Right atrium auricular region (tissue), 2 donors: ENCODE data around the gene ZNF341. TPM values are rescaled to one million over a fixed set of nuclear protein-coding genes. Genes with fewer than 3 reads are reported as not detected.
"Not testable (repeated sequence)": the region's sequence is repeated elsewhere in the genome, so short reads cannot be mapped to it uniquely, and the experiment has no call there.

ENCODE experiments used
- DNase-seq: peaks from one replicate; pipeline ENCODE4 v3.0.0-alpha.2; 2019; ENCODE audit warnings: low spot score
- H3K27ac ChIP-seq, 2 donors: fragments of 200-600 bp; sonication (generic); 1 replicate in 1 of 2; 2 replicates in 1 of 2; pipeline ENCODE4 v1.5.1; 2016 to 2019
- H3K27me3 ChIP-seq, 2 donors: fragments of 200-600 bp; sonication (generic); one replicate each; pipeline versions ENCODE4 v1.5.1 to v1.6.0; 2017 to 2019
- H3K36me3 ChIP-seq: fragments of 200-600 bp; sonication (generic); one replicate; pipeline ENCODE4 v1.5.1; 2016
- H3K4me1 ChIP-seq, 2 donors: fragments of 200-600 bp; sonication (generic); one replicate each; pipeline versions ENCODE4 v1.5.1 to v1.6.0; 2017 to 2019
- H3K4me3 ChIP-seq, 2 donors: fragments of 200-600 bp; sonication (generic); 1 replicate in 1 of 2; 2 replicates in 1 of 2; pipeline ENCODE4 v1.5.1; 2017 to 2019; ENCODE audit warnings: mild to moderate bottlenecking in 1 of 2, moderate library complexity in 1 of 2
- H3K9me3 ChIP-seq, 2 donors: fragments of 200-600 bp; sonication (generic); one replicate each; pipeline ENCODE4 v1.5.1; 2019
- CTCF ChIP-seq, 2 donors: fragments of 200-600 bp; sonication (generic); IDR thresholded peaks; one replicate each; pipeline ENCODE4 v1.5.1; 2019; ENCODE audit warnings: antibody characterized with exemption in 2 of 2
- total RNA-seq, 2 donors: library from RNA; depleted of rRNA; stranded (reverse); fragments of >200 nt; gene quantifications; one replicate each; pipeline ENCODE4 v1.1.0, GENCODE V29; 2016

ZNF341 gene
- total RNA-seq, 2 donors from 2014 or later, result 1.0 to 1.8 TPM

- no peak for TF ChIP-seq CTCF (IDR thresholded peaks at IDR 0.05)
- H3K27me3 ChIP-seq, result no peaks in the 10 kb centered on the region
- no peaks in the 10 kb centered on the region for H3K4me1 ChIP-seq
- peaks cover 0 to 7% of the 10 kb centered on the region in 2 donors for H3K9me3 ChIP-seq
- H3K36me3 ChIP-seq, result peaks cover 32% of the 10 kb centered on the region
- DNase-seq, result no peak
- H3K4me3 ChIP-seq, result no peak overlapping the region
- H3K27ac ChIP-seq, result no peak overlapping the region
These were observed 21.3 kb downstream of the ZNF341 start for GRCh38 chr20:33753143-33753542.

- Histone ChIP-seq H3K36me3 (peaks cover 32% of the 10 kb centered on the region), H3K27me3 (no peaks in the 10 kb centered on the region), H3K27ac (no peak overlapping the region), H3K4me1 (no peaks in the 10 kb centered on the region), H3K9me3 (peaks cover 0 to 7% of the 10 kb centered on the region in 2 donors), H3K4me3 (no peak overlapping the region)
- DNase-seq, result no peak
- TF ChIP-seq CTCF (IDR thresholded peaks at IDR 0.05), result no peak
These were observed 22.0 kb downstream of the ZNF341 start for GRCh38 chr20:33753763-33754162.

GRCh38 chr20:33755936-33756490 lies 24.2 kb downstream of the ZNF341 start:
- H3K36me3 ChIP-seq, result peaks cover 28% of the 10 kb centered on the region
- H3K27me3 ChIP-seq, H3K27ac ChIP-seq, DNase-seq, H3K4me1 ChIP-seq, H3K9me3 ChIP-seq, H3K4me3 ChIP-seq: not testable (repeated sequence)

- peaks cover 28% of the 10 kb centered on the region for H3K36me3 ChIP-seq
These were observed 25.2 kb downstream of the ZNF341 start for GRCh38 chr20:33757046-33757445.

GRCh38 chr20:33757458-33757857 lies 25.7 kb downstream of the ZNF341 start:
- no peak for TF ChIP-seq CTCF (IDR thresholded peaks at IDR 0.05)
- H3K36me3 ChIP-seq, result peaks cover 28% of the 10 kb centered on the region

More at GRCh38 chr20:33757046-33757445, 25.2 kb downstream of the ZNF341 start:
- Histone ChIP-seq H3K4me3 (no peak overlapping the region), H3K27me3 (no peaks in the 10 kb centered on the region), H3K9me3 (peaks cover 0 to 7% of the 10 kb centered on the region in 2 donors), H3K27ac (no peak overlapping the region), H3K4me1 (no peaks in the 10 kb centered on the region)
- no peak for DNase-seq
- no peak for TF ChIP-seq CTCF (IDR thresholded peaks at IDR 0.05)

GRCh38 chr20:33761698-33762250 lies 30.0 kb downstream of the ZNF341 start:
- Histone ChIP-seq H3K4me3 (no peak overlapping the region), H3K9me3 (peaks cover 0 to 7% of the 10 kb centered on the region in 2 donors), H3K27ac (no peak overlapping the region), H3K4me1 (no peaks in the 10 kb centered on the region), H3K36me3 (peaks cover 17% of the 10 kb centered on the region), H3K27me3 (no peaks in the 10 kb centered on the region)
- no peak for TF ChIP-seq CTCF (IDR thresholded peaks at IDR 0.05)
- DNase-seq, result no peak

More at GRCh38 chr20:33757458-33757857, 25.7 kb downstream of the ZNF341 start:
- DNase-seq, result no peak
- H3K4me1 ChIP-seq, result no peaks in the 10 kb centered on the region
- no peaks in the 10 kb centered on the region for H3K27me3 ChIP-seq
- no peak overlapping the region for H3K4me3 ChIP-seq
- H3K9me3 ChIP-seq, result peaks cover 0 to 7% of the 10 kb centered on the region in 2 donors
- H3K27ac ChIP-seq, result no peak overlapping the region
